Measurements from ENCODE around the gene RAB26. TPM values are rescaled to one million over a fixed set of nuclear protein-coding genes. Genes with fewer than 3 reads are reported as not detected.

Gene RAB26
- polyA plus RNA-seq, 4 donors = 11.9 to 31.9 (median 23.7) TPM

DNA sequence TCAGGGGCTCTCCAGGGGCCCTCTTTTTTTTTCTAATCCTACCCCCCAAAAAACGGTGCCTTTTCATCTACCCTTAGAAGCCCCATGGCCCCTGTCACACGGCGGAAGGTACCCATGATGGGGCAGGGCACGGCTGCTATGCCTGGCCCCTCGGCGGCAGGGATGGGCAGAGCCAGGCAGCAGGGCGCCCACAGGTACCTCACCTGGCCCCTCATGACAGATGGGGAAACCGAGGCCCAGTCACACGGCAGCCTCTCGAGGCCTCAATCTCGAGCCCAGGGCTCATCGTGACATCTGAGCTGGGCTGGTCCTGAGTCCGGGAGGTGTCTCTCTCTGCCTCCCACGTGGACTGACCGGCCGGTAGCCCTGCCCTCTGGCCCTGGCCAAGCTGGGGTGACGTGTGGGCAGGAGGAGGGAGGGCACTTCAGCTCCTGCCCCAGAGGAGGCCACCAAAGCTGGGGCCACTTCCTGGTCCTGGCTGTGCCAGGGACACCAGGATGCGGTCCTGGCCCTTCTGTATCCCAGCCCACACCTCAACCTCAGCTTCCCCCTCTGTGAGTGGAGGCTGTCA is 18.7 kb downstream of the RAB26 start:
- DNase-seq (peak in 1 of 2 donors; percentile 52), FAIRE-seq (no peak)
- Histone ChIP-seq H3K4me1 (ENCODE audit: control insufficient read depth in 3 of 3, insufficient read depth in 2 of 3, low read depth in 1 of 3, low read length in 2 of 3) (peaks cover 4 to 49% (median 13%) of the 10 kb centered on the region in 3 donors), H3K27ac (ENCODE audit: low read depth in 1 of 3, low read length in 2 of 3) (peak overlapping the region in 2 of 3 donors; percentile 22 to 64), H3K27me3 (ENCODE audit: control insufficient read depth in 3 of 3, insufficient read depth in 3 of 3, low read length in 3 of 3) (no peaks in the 10 kb centered on the region), H3K4me3 (ENCODE audit: low read depth in 1 of 3, low read length in 3 of 3) (no peak overlapping the region), H3K9me3 (ENCODE audit: control insufficient read depth in 2 of 2, insufficient read depth in 1 of 2, low read depth in 1 of 2, low read length in 1 of 2) (no peaks in the 10 kb centered on the region), H3K36me3 (ENCODE audit: control insufficient read depth in 3 of 3, insufficient read depth in 2 of 3, low read depth in 1 of 3, low read length in 3 of 3) (peaks cover 1 to 84% (median 5%) of the 10 kb centered on the region in 3 donors)
- WGBS, 3 donors = 30 to 71% (median 51%) methylated on average over 17 to 18 of the region's 18 CpGs

- H3K4me3 ChIP-seq (ENCODE audit: low read depth in 1 of 3, low read length in 3 of 3) = no peak overlapping the region
- WGBS, 3 donors = 84 to 93% (median 92%) methylated on average over 12 to 18 of the region's 18 CpGs
Observed at GRCh38 chr16:2170080-2170479, 21.7 kb downstream of the RAB26 start.

GRCh38 chr16:2170587-2171435 is 22.4 kb downstream of the RAB26 start:
- H3K36me3 ChIP-seq (ENCODE audit: control insufficient read depth in 3 of 3, insufficient read depth in 2 of 3, low read depth in 1 of 3, low read length in 3 of 3) = peaks cover 9 to 98% (median 12%) of the 10 kb centered on the region in 3 donors
- FAIRE-seq = no peak
- DNase-seq = no peak
- H3K4me1 ChIP-seq (ENCODE audit: control insufficient read depth in 3 of 3, insufficient read depth in 2 of 3, low read depth in 1 of 3, low read length in 2 of 3) = peaks cover 0 to 24% (median 7%) of the 10 kb centered on the region in 3 donors
- H3K27me3 ChIP-seq (ENCODE audit: control insufficient read depth in 3 of 3, insufficient read depth in 3 of 3, low read length in 3 of 3) = no peaks in the 10 kb centered on the region
- H3K27ac ChIP-seq (ENCODE audit: low read depth in 1 of 3, low read length in 2 of 3) = no peak overlapping the region
- H3K4me3 ChIP-seq (ENCODE audit: low read depth in 1 of 3, low read length in 3 of 3) = no peak overlapping the region
- no peaks in the 10 kb centered on the region for H3K9me3 ChIP-seq (ENCODE audit: control insufficient read depth in 2 of 2, insufficient read depth in 1 of 2, low read depth in 1 of 2, low read length in 1 of 2)
- 91% methylated on average over 37 to 47 of the region's 47 CpGs for WGBS, 3 donors

More at GRCh38 chr16:2170080-2170479, 21.7 kb downstream of the RAB26 start:
- H3K9me3 ChIP-seq (ENCODE audit: control insufficient read depth in 2 of 2, insufficient read depth in 1 of 2, low read depth in 1 of 2, low read length in 1 of 2) = no peaks in the 10 kb centered on the region
- no peaks in the 10 kb centered on the region for H3K27me3 ChIP-seq (ENCODE audit: control insufficient read depth in 3 of 3, insufficient read depth in 3 of 3, low read length in 3 of 3)
- H3K4me1 ChIP-seq (ENCODE audit: control insufficient read depth in 3 of 3, insufficient read depth in 2 of 3, low read depth in 1 of 3, low read length in 2 of 3) = peaks cover 0 to 27% (median 8%) of the 10 kb centered on the region in 3 donors
- H3K27ac ChIP-seq (ENCODE audit: low read depth in 1 of 3, low read length in 2 of 3) = peak overlapping the region in 1 of 3 donors; percentile 17
- FAIRE-seq (no peak), DNase-seq (no peak)
- peaks cover 9 to 95% (median 12%) of the 10 kb centered on the region in 3 donors for H3K36me3 ChIP-seq (ENCODE audit: control insufficient read depth in 3 of 3, insufficient read depth in 2 of 3, low read depth in 1 of 3, low read length in 3 of 3)

GRCh38 chr16:2171601-2172178 is 23.3 kb downstream of the RAB26 start:
- DNase-seq = peak in 1 of 2 donors; percentile 76
- Histone ChIP-seq H3K9me3 (ENCODE audit: control insufficient read depth in 2 of 2, insufficient read depth in 1 of 2, low read depth in 1 of 2, low read length in 1 of 2) (no peaks in the 10 kb centered on the region), H3K4me1 (ENCODE audit: control insufficient read depth in 3 of 3, insufficient read depth in 2 of 3, low read depth in 1 of 3, low read length in 2 of 3) (peaks cover 0 to 15% (median 6%) of the 10 kb centered on the region in 3 donors), H3K36me3 (ENCODE audit: control insufficient read depth in 3 of 3, insufficient read depth in 2 of 3, low read depth in 1 of 3, low read length in 3 of 3) (peaks cover 9 to 97% (median 19%) of the 10 kb centered on the region in 3 donors), H3K4me3 (ENCODE audit: low read depth in 1 of 3, low read length in 3 of 3) (no peak overlapping the region), H3K27ac (ENCODE audit: low read depth in 1 of 3, low read length in 2 of 3) (no peak overlapping the region), H3K27me3 (ENCODE audit: control insufficient read depth in 3 of 3, insufficient read depth in 3 of 3, low read length in 3 of 3) (no peaks in the 10 kb centered on the region)
- FAIRE-seq = no peak
- 63 to 85% (median 73%) methylated on average over 25 to 28 of the region's 28 CpGs for WGBS, 3 donors

DNA sequence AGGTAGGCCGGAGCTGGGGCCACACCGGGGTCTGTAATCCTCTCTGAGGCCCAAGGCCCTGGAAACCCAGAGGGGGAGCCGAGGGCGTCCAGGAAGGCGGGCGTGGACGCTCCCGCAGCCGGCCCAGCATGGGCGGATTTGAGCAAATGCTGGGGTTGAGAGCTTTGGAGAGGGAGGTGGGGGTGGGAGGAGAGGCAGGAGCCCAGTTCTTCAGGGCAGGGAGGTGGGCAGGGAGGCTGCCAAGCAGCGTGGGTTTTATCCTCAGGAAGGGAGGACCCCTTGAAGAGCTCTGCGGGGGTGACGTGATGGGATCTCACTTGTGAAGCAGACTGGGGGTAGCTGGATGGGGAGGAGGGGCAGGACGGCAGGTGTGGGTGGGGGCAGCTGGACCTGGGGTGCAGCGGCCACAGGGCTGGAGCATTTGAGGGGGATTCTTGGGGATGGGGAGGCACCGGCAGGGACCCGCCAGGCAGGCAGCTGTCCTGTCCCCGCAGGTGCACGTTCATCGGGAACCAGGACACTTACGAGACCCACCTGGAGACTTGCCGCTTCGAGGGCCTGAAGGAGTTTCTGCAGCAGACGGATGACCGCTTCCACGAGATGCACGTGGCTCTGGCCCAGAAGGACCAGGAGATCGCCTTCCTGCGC is 24.4 kb downstream of the RAB26 start:
- peaks cover 9 to 96% (median 21%) of the 10 kb centered on the region in 3 donors for H3K36me3 ChIP-seq (ENCODE audit: control insufficient read depth in 3 of 3, insufficient read depth in 2 of 3, low read depth in 1 of 3, low read length in 3 of 3)
- FAIRE-seq = no peak

GRCh38 chr16:2173366-2173765 is 24.9 kb downstream of the RAB26 start:
- Histone ChIP-seq H3K4me1 (ENCODE audit: control insufficient read depth in 3 of 3, insufficient read depth in 2 of 3, low read depth in 1 of 3, low read length in 2 of 3) (peaks cover 0 to 6% (median 0%) of the 10 kb centered on the region in 3 donors), H3K27me3 (ENCODE audit: control insufficient read depth in 3 of 3, insufficient read depth in 3 of 3, low read length in 3 of 3) (no peaks in the 10 kb centered on the region), H3K4me3 (ENCODE audit: low read depth in 1 of 3, low read length in 3 of 3) (no peak overlapping the region), H3K36me3 (ENCODE audit: control insufficient read depth in 3 of 3, insufficient read depth in 2 of 3, low read depth in 1 of 3, low read length in 3 of 3) (peaks cover 11 to 93% (median 21%) of the 10 kb centered on the region in 3 donors), H3K27ac (ENCODE audit: low read depth in 1 of 3, low read length in 2 of 3) (no peak overlapping the region), H3K9me3 (ENCODE audit: control insufficient read depth in 2 of 2, insufficient read depth in 1 of 2, low read depth in 1 of 2, low read length in 1 of 2) (no peaks in the 10 kb centered on the region)
- FAIRE-seq = no peak
- no peak for DNase-seq
- WGBS, 3 donors = 93 to 95% (median 95%) methylated on average over 8 to 14 of the region's 14 CpGs

More for the DNA sequence above, 24.4 kb downstream of the RAB26 start:
- Histone ChIP-seq H3K27me3 (ENCODE audit: control insufficient read depth in 3 of 3, insufficient read depth in 3 of 3, low read length in 3 of 3) (no peaks in the 10 kb centered on the region), H3K9me3 (ENCODE audit: control insufficient read depth in 2 of 2, insufficient read depth in 1 of 2, low read depth in 1 of 2, low read length in 1 of 2) (no peaks in the 10 kb centered on the region), H3K4me3 (ENCODE audit: low read depth in 1 of 3, low read length in 3 of 3) (no peak overlapping the region), H3K27ac (ENCODE audit: low read depth in 1 of 3, low read length in 2 of 3) (no peak overlapping the region), H3K4me1 (ENCODE audit: control insufficient read depth in 3 of 3, insufficient read depth in 2 of 3, low read depth in 1 of 3, low read length in 2 of 3) (peaks cover 0 to 6% (median 4%) of the 10 kb centered on the region in 3 donors)
- no peak for DNase-seq
- 92 to 94% (median 93%) methylated on average over 29 of the region's 29 CpGs for WGBS, 3 donors

DNA sequence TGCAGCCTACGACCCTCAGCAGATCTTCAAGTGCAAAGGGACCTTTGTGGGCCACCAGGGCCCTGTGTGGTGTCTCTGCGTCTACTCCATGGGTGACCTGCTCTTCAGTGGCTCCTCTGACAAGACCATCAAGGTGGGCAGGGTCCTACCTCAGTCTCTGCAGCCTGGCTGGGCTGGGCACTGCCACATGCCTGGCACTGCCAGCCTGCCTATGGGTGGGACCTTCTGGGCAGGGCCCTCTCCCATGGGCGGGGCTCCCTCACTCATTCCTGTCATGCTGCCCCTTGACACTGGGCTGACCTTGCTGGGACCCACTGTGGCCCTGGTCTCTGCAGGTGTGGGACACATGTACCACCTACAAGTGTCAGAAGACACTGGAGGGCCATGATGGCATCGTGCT is 25.5 kb downstream of the RAB26 start:
- Histone ChIP-seq H3K9me3 (ENCODE audit: control insufficient read depth in 2 of 2, insufficient read depth in 1 of 2, low read depth in 1 of 2, low read length in 1 of 2) (no peaks in the 10 kb centered on the region), H3K36me3 (ENCODE audit: control insufficient read depth in 3 of 3, insufficient read depth in 2 of 3, low read depth in 1 of 3, low read length in 3 of 3) (peaks cover 11 to 87% (median 21%) of the 10 kb centered on the region in 3 donors), H3K27ac (ENCODE audit: low read depth in 1 of 3, low read length in 2 of 3) (no peak overlapping the region), H3K4me3 (ENCODE audit: low read depth in 1 of 3, low read length in 3 of 3) (no peak overlapping the region), H3K27me3 (ENCODE audit: control insufficient read depth in 3 of 3, insufficient read depth in 3 of 3, low read length in 3 of 3) (no peaks in the 10 kb centered on the region), H3K4me1 (ENCODE audit: control insufficient read depth in 3 of 3, insufficient read depth in 2 of 3, low read depth in 1 of 3, low read length in 2 of 3) (peaks cover 0 to 6% (median 0%) of the 10 kb centered on the region in 3 donors)
- DNase-seq = no peak
- no peak for FAIRE-seq
- 85 to 95% (median 94%) methylated on average over 3 to 4 of the region's 4 CpGs for WGBS, 3 donors
